GM21576 (cell line): ENCODE results near the gene RBM24.
"Not testable (repeated sequence)": the region's sequence is repeated elsewhere in the genome, so short reads cannot be mapped to it uniquely, and the experiment has no call there.

Source experiments
- ATAC-seq: cut with Tn5 transposase; IDR thresholded peaks from one replicate; pipeline ENCODE4 v1.9.1; 2021; ENCODE audit warnings: mild to moderate bottlenecking, moderate library complexity; ENCODE audit not compliant: unreplicated experiment

RBM24 gene

DNA sequence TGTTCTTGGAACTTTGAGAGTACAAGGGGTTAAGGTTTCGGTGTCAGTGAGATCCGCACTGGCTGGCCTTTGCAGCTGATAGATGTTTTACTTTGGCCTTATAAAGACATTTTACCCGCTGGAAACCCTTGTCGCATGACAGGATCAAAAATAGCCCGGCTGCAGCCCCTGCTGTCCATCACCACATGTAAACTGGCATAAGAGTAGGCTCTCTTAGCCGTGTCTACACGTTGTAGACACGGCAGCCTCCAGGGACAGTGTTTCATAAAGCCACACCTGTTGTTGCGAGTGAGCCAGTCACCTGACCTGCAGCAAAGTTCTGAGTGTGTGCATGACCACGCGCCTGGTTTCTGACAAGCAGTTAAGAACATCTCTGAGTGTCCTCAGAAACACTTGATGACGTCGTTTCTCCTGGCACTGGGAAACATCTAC lies 8.5 kb downstream of the RBM24 start:
- ATAC-seq = no peak

DNA sequence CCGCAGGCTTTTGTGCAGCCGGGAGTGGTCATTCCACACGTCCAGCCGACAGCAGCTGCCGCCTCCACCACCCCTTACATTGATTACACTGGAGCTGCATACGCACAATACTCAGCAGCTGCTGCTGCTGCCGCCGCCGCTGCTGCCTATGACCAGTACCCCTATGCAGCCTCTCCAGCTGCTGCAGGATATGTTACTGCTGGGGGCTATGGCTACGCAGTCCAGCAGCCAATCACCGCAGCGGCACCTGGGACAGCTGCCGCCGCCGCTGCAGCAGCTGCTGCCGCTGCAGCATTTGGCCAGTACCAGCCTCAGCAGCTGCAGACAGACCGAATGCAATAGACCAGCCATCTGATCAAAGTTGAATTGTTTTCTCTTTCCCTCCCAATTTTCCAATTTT lies 10.6 kb downstream of the RBM24 start:
- no peak for ATAC-seq

DNA sequence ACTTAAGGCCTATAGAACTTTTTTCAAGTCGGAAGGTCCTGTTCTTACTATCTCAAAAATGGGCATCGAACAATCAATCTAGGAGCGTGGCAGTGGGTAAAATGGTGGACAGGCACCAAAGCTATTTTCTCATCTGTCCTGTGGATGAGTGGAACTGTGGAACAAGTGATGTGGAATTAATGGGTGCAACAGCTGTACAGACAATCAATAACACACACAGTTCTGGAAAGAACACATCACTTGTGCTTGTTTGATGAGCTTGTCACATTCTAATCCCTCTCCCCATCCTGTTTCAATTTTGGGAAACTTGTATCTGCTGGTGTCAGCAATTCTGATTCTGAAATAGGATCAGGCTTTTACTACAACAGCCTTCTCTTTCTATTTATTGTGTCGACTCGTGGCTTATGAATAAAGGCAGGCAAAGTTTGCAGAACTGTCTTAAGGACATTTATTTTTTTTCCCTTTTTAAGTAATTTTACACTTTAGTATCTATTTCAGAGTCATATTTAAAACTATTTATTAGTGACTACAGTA lies 11.5 kb downstream of the RBM24 start:
- no peak for ATAC-seq

DNA sequence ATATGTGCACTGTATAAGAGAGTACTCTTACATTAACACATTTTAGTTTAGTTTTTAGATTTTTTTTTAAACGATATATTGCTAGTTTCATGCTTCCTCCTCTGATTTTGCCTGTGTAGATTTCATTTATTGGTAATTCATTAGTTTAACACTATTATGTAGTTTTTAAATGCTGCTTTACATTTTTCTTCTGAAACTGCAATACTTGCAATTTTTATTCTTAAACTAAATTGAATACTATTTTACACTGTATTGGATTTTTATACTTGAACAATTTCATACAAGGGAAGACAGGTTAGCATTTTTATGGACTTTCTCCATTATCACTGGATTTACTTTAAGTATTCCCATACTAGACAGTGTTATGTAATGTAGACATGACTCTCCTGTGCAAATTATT lies 12.2 kb downstream of the RBM24 start:
- no peak for ATAC-seq

DNA sequence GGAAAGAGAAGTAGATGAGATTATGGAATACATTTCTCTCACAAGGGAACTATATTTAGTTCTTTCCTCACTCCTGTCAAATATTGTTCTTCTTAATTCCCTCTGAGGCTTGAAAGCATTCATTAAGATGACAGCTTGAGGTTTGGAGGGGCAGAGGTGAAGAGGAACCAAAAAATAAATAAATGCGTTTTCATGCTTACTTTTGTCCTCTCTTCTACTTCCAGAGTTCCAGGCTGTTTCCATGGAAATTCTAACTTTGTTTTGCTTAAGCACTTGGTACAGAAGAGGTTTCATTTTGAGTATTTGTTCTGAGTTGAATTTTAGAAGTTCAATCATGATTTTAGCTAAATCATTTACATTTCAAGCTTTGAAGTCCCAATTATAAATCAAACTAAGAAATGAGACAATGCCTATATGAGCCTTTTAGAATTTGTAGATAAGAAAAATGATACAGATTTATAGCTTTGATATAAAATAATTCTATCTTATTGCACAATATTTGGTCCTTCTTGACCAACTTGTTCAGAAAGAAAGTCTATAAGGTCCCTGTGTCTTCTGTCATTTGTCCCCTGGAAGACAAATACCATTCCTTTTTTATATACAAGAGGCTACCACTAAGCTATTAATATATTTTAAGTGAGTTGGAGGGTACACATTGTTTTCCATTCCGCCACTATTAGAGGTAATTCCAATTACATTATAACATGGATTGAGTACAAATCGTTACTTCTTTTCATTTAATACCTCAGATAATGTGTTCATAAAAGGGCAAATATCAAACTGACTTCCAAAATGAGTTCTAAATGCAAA lies 16.3 kb downstream of the RBM24 start:
- no peak for ATAC-seq

DNA sequence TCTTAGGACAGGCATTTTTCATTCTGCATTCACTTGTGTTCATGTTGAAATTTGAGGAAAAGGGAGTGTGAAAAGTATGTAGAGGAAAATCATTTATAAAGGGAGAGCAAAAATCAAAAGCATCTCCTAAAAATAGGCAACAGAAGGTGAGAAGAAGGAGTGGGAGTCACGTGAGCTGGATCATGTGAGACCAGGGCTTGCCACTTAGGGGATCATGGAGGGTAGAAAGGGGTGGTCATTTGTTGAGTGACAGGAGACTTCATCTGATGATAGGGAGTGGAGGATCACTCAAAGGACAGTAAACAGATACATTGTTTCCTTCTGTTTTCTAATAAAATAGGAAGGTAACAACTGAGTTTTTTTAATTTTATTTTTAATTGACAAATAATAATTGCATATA lies 17.1 kb downstream of the RBM24 start:
- ATAC-seq = no peak

DNA sequence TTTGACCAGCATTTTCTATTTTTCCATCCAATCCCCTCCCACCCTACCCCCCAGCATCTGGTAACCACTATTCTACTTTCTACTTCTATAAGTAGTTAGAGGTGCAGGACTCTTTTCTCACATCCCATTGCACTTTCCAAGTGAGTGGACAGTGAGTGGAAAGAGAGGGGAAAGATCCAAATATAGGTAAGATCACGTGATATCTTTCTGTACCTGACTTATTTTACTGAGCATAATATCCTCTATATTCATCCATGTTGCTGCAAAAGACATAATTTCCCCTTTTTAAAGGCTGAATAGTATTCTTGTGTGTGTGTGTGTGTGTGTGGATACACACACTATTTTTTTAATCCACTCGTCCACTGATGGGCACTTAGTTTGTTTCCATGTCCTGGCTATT lies 18.1 kb downstream of the RBM24 start:
- no peak for ATAC-seq

DNA sequence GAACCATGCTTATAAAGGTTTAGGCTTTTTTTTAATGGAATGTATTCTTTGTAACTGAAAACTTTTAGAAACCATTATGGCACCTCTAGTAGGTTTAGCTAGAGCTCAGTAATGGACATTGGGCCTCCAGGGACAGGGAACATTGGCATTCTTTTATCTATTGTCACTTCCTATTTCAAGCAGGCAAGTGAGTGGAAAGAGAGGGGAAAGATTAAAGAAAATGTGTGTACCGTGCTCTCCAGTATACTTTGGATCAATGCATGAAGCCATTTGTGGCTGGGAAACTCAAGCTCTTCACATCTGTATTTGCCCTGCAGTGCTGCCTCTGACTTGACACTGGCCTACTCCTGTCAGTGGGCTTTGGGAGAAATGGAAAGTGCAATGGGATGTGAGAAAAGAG lies 18.6 kb downstream of the RBM24 start:
- ATAC-seq = no peak

DNA sequence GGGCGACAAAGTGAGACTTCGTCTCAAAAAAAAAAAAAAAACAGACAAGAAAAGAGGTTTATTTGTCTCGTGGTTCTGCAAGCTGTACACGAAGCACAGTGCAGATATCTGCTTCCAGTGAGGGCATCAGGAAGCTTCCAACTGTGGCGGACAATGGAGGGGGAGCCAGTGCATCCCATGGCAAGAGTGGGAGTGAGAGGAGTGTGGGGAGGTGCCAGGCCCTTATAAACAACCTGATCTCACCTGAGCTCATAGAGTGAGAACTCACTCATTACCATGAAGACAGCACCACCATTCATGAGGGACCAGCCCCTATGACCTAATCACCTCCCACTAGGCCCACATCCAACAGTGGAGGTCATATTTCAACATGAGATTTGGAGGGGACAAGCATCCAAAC lies 19.5 kb downstream of the RBM24 start:
- ATAC-seq = no peak

DNA sequence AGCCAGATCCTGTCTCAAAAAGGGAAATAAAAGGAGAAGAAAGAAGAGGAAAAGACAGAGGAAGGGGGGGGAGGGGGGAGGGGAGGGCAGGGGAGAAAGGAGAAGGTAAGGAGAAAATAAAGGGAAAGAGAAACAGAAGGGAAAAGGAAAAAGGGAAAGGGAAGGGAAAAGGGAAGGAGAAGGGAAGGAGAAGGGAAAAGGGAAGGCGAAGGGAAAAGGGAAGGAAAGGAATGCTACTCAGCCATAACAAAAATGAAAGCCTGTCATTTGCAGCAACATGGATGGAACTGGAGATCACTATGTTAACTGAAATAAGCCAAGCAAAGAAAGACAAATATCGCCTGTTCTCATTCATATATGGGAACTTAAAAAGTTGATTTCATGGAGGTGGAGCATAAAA lies 22.3 kb downstream of the RBM24 start:
- no peak for ATAC-seq

DNA sequence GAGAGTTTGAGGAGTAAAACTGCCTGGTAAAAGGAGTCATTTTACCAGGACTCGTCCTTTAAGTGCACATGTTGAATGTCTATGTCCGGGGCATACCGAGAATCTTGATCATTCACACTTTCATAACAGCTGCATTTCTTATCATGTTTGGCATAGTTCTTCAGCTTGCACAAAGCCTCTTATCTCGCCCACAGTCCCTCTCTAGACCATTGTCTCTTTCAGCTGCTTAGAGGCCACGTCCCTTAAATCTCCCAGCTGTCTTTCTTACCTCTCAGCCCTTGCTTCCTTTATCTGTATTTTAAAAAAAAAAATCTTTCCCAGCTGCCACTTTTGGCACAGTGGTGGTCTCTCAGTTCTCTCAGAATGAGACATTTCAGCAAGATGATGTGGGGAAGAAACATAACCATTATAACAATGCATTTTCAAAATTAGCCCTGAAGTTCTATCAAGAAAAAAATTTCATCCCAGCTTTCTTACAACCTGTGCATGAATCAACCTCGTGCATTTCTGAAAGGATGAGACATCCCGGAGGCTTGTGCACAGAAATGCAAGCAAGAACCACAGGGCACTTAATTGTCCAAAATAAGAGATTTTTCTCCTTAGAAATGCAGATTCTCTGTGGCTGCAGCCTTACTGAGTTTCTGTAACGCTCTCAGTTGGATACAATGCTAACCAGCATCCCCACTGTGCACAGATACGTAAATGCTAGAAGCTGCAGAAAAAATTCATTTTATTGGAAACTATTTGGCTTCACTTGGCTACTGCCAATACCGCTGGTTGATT lies 24.2 kb downstream of the RBM24 start:
- no peak for ATAC-seq

DNA sequence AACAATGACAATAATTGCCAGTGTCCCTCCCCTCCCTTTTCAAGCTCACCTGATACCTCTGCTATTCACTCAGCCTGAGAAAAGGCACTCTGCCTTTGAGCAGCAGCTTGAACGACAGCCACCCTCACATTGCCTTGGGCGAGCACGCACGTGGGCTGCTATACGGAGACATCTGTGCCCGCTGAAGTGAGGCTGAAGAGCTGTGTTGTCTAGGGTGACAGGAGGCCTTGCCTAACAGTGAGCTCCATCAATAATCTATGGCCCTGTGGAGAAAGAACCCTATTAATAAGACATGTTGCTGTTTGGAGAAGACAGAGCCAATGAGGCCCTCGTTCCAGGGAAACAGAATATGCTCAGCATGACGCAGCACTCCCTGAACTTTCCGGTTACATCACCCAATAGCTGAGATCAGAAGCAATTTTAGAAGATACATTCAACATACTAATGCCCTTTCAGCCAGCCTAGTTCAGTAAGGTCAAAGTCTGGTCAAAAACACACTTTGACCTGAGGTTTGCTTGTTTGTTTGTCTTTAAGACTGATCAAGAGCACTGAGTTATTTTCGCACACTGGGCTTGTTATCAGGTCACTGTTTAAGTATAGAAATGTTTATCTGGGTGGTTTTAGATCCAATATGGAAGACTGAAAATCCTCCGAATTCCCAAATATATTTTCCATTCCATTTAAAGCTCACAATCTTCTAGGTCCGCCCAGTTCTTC lies 30.6 kb downstream of the RBM24 start:
- ATAC-seq = no peak

DNA sequence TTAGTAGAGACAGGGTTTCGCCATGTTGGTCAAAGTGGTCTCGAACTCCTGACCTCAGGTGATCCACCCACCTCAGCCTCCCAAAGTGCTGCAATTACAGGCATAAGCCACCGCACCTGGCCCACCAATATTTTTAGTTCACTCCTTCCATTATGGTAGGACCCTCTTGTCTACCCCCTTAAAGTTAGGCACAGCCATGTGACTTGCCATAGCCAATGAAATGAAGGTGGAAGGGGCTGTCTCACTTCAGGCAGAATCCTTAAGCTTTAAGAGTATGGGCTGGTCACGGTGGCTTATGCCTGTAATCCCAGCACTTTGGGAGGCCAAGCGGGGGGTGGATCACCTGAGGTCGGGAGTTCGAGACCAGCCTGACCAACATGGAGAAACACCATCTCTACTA lies 32.1 kb downstream of the RBM24 start:
- ATAC-seq = not testable (repeated sequence)

DNA sequence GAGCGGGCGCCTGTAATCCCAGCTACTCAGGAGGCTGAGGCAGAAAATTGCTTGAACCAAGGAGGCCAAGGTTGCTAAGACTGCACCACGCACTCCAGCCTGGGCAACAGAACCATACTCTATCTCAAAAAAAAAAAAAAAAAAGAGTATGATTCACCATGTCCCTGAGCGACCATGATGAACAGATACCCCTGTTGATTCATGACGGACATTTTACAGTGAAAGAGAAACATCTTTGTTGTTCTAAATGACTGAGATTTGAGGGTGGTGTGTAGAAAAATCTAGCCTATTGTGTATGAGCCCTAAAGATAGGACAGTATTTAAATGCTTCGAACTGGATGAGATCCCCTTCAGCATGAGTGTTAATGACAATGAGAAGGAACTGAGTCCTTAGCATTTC lies 32.8 kb downstream of the RBM24 start:
- no peak for ATAC-seq

DNA sequence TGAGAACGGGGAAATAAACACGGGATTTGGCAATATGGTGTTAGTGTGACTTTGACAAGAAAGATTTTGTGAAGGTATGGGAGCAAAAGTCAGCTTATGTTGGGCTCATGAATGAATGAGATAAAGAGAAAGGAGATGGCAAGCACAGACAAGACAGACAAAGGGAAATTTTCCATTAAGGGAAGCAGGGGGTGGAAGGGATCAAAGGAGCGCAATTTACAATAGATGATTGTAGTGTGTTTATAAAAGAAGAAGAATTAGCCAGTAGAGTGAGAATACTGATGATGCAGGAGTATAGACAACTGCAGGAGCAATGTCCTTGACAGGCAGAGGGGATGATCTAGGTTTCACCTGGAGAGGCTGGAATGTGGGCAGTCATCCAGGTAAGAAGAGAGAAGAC lies 34.1 kb downstream of the RBM24 start:
- no peak for ATAC-seq

DNA sequence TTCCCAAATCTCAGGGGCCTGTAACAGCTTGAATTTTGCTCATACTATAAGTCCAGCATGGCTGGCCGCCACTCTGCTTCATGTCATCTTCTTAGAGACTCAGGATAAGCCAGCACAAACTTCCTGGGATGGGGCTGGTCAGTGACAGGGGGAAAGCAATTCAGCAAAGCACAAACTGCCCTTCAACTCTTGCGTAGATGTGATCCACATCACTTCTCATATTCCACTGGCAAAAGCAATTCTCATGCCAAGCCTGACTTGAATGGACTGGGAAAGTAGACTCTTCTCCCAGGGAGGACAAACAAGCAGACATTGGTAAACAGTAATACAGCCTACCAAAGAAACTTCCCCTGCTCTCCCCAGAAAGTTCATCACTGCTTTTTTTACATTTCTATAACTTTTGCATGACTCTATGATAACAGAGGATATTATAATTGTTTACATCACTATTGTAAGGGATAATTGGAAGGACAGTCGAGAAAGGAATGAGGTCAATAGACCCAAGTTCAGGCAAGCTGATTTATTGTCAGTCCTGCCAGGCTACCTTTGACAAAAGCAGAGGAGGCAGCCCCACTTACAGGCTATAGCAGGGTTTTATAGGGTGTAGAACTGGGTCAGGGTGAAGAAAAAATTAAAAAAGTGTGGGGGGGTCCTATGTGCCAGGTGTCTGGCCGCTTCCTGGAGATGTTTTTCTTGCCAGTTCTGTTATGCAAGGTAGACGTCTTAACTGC lies 37.4 kb downstream of the RBM24 start:
- ATAC-seq = no peak

DNA sequence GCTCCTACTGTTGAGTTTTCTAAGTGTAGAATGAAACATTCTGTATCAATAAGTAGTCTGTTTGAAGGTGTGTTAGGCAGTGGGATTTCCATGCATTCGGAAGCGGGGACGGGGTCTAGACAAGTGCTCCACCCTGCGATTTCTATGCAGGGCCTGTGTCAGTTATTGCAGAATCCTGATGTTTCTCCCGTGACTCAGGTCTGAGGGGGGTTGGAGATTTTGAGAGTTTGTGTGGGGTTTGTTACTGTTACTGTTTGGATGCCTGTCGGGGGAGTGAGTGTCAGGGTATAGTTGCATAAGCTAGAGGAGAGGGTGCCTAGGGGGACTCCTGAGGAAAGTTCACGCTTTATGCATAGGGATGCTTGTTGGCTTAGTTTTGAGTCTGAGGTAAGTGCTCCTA lies 39.1 kb downstream of the RBM24 start:
- not testable (repeated sequence) for ATAC-seq

DNA sequence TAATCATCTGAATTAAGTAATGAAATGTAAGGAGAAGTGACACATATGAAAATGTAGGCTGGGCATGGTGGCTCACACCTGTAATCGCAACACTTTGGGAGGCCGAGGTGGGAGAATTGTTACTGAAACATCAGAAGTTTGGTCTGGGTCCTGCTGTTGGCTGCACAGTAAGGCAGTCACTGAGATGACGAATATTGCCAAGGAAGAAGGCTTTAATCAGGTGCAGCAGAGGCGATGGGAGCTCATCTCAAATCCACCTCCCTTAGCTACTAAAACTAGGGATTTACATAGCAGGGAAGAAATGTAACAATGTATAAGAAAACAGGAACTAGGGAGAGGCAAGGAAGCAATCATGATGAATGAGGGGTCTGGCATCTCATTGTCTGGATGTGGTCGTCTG lies 50.1 kb downstream of the RBM24 start:
- no peak for ATAC-seq

DNA sequence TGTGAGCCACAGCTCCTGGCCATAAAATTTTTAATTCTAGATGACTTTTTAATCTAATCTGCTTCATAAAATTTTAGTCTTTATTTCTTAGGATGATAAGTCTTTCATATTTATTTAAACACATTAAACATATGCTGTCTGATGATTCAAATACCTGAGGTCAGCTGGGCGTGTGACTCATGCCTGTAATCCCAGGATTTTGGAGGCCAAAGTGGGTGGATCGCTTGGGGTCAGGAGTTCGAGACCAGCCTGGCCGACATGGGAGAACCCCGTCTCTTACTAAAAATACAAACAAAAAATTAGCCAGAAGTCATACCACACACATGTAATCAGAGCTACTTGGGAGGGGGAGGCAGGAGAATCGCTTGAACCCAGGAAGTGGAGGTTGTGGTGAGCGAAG lies 53.1 kb downstream of the RBM24 start:
- no peak for ATAC-seq

DNA sequence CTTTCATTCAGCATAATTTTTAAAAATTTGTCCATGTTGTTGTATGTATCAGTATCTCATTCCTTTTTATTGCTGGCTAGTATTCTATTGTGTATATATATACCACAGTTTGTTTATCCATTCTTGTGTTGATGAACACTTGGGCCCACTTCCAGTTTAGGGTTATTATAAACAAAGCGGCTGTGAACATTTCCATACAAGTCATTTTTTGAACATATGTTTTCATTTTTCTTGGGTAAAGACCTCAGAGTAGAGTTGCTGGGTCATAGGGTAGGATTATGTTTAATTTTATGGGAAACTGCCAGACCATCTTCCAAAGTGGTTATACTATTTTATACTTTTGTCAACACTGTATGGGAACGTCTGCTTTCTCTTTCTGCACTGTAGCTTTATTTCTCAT lies 55.3 kb downstream of the RBM24 start:
- ATAC-seq = no peak

DNA sequence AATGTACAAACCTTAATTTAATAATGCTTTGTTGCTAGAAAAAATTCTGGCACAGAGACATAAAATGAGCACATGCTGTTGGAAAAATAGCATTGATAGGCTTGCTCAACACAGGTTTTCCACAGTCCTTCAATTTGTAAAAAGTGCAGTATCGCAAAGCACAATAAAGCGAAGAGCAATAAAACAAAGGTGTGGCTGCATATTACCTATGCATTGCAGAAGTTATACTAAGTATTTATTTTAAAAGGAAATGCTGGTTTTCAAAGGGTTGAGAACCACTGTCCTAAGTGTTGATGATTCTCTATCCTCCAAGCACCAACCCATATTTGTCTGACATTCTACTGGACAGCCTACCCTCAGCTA lies 58.1 kb downstream of the RBM24 start:
- no peak for ATAC-seq
